K562 (cell line): ENCODE measurements around the gene BTF3L4.

Experiments
- BACH1 ChIP-seq: fragments of 200-800 bp; sonication (Bioruptor generic); IDR thresholded peaks from 2 replicates; pipeline ENCODE4 v1.6.1; 2016; ENCODE audit warnings: missing genetic modification characterization, missing compliant biosample characterization
- ELF4 ChIP-seq: fragments of 450-650 bp; formaldehyde crosslinking; IDR thresholded peaks from 2 replicates; pipeline ENCODE4 v1.4.0; 2022; ENCODE audit warnings: missing genetic modification characterization
- EP300 ChIP-seq: IDR thresholded peaks from 2 replicates; pipeline ENCODE4 v1.6.1; 2012; ENCODE audit warnings: low read length, improper control_type of control experiment
- RNF2 ChIP-seq: sonication (generic); IDR thresholded peaks from 2 replicates; pipeline ENCODE4 v1.6.1; 2016
- TCF7L2 ChIP-seq: fragments of 150-350 bp; IDR thresholded peaks from 2 replicates; pipeline ENCODE4 v1.6.1; 2016; ENCODE audit warnings: low read depth, mild to moderate bottlenecking, low read length, moderate library complexity
- ZNF217 ChIP-seq: sonication (generic); formaldehyde crosslinking; IDR thresholded peaks from 2 replicates; pipeline ENCODE4 v1.8.0; 2022; ENCODE audit warnings: mild to moderate bottlenecking, missing genetic modification reagents
- ZNF253 ChIP-seq: fragments of 250-450 bp; sonication (Bioruptor Pico); conservative IDR thresholded peaks from 2 replicates; pipeline ENCODE4 v1.6.1; 2021; ENCODE audit warnings: mild to moderate bottlenecking
- TF ChIP-seq, protein P1 (sequence below): fragments of 450-650 bp; formaldehyde crosslinking; IDR thresholded peaks from 2 replicates; pipeline ENCODE4 v1.4.0; 2022; ENCODE audit warnings: missing genetic modification characterization
- TF ChIP-seq, protein P2 (sequence below): sonication (generic); formaldehyde crosslinking; IDR thresholded peaks from 2 replicates; pipeline ENCODE4 v1.9.0; 2022; ENCODE audit warnings: mild to moderate bottlenecking, missing genetic modification reagents

DNA sequence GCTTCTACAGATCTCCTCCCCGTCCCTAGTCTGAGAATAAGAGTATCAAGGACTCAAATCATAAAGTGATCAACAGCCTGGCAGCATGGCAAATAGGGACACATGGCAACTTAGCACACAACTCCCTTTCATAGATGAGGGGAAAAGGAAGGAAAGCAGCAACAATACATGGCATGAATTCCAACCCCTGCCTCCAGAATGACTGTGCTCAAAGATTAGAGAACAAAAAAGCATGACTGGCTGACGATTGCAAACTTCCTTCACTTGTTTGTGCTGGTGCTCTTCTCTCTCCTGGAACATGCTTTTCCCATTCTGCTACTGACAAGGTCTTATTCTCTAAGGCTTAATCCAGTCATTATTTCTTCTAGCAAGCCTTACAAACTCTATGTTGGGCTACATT lies 34.0 kb upstream of the BTF3L4 start:
- TF ChIP-seq, protein P1, sequence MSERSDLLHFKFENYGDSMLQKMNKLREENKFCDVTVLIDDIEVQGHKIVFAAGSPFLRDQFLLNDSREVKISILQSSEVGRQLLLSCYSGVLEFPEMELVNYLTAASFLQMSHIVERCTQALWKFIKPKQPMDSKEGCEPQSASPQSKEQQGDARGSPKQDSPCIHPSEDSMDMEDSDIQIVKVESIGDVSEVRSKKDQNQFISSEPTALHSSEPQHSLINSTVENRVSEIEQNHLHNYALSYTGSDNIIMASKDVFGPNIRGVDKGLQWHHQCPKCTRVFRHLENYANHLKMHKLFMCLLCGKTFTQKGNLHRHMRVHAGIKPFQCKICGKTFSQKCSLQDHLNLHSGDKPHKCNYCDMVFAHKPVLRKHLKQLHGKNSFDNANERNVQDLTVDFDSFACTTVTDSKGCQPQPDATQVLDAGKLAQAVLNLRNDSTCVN (CRISPR knock-in tag) = no peak
- TF ChIP-seq ELF4 (CRISPR knock-in tag) (no peak), RNF2 (no peak), ZNF217 (CRISPR knock-in tag) (no peak), TCF7L2 (no peak), EP300 (no peak), ZNF253 (CRISPR knock-in tag) (no peak), BACH1 (tag) (no peak)
- TF ChIP-seq, protein P2, sequence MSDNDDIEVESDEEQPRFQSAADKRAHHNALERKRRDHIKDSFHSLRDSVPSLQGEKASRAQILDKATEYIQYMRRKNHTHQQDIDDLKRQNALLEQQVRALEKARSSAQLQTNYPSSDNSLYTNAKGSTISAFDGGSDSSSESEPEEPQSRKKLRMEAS (CRISPR knock-in tag) = no peak
